Endothelial cell of umbilical vein (primary cell): ENCODE measurements around the gene CNDP2. TPM values are rescaled to one million over a fixed set of nuclear protein-coding genes. Genes with fewer than 3 reads are reported as not detected.

Experiments
- BruUV-seq: library from RNA; stranded (reverse); fragments of 400-500 nt; replicated peaks from 2 replicates; lab custom pipeline; 2021; lab: Mats Ljungman, UMichigan
- CTCF ChIA-PET: fragments of 300-600, 350-600 bp; sonication (Branson Sonifier 250); formaldehyde crosslinking; loops from one replicate; lab custom pipeline; 2021; ENCODE audit warnings: antibody characterized with exemption, inconsistent platforms; lab: Charles Lee
- POLR2A ChIA-PET: fragments of 300-600, 350-600 bp; sonication (Branson Sonifier 250); formaldehyde crosslinking; loops from one replicate; lab custom pipeline; 2021; ENCODE audit warnings: antibody characterized with exemption, inconsistent platforms; lab: Charles Lee
- DNase-seq: peaks from one replicate; pipeline ENCODE4 v3.0.0-alpha.2; 2011; ENCODE audit warnings: low read depth, low spot score
- FAIRE-seq: peaks from 2 replicates; lab custom pipeline; 2011; peaks lifted over from hg19 to GRCh38; lab: Jason Lieb, UNC
- H2AFZ ChIP-seq: 2 replicates; pipeline ENCODE4 v1.6.0; 2012; ENCODE audit warnings: low read depth, low read length, control low read depth, inconsistent platforms
- H3K27ac ChIP-seq: 2 replicates; pipeline ENCODE4 v1.5.1; 2011; ENCODE audit warnings: low read depth, mild to moderate bottlenecking, control low read depth, low read length, moderate library complexity; ENCODE audit not compliant: insufficient read depth
- H3K27me3 ChIP-seq, 2 experiments: 2 replicates each; pipeline versions ENCODE4 v1.6.0 to v1.6.1; 2011; ENCODE audit warnings: low read length in 2 of 2, mixed read lengths in 1 of 2; ENCODE audit not compliant: control insufficient read depth in 2 of 2, insufficient read depth in 2 of 2
- H3K36me3 ChIP-seq, 2 experiments: 2 replicates in 1 of 2; 3 replicates in 1 of 2; pipeline ENCODE4 v1.5.1; 2011; ENCODE audit warnings: low read length in 2 of 2, mild to moderate bottlenecking in 1 of 2, moderate library complexity in 1 of 2; ENCODE audit not compliant: control insufficient read depth in 2 of 2, insufficient read depth in 2 of 2; ENCODE audit errors: extremely low read depth in 1 of 2
- H3K4me1 ChIP-seq: 3 replicates; pipeline ENCODE4 v1.5.1; 2011; ENCODE audit warnings: mild to moderate bottlenecking, low read length; ENCODE audit not compliant: control insufficient read depth, insufficient read depth; ENCODE audit errors: extremely low read depth
- H3K4me2 ChIP-seq: 2 replicates; pipeline ENCODE4 v1.6.1; 2011; ENCODE audit warnings: low read length, control low read depth, mixed read lengths; ENCODE audit not compliant: insufficient read depth
- H3K4me3 ChIP-seq, 3 experiments: fragments of 200-600 bp in 1 of 3; sonication (generic), shearing (Covaris generic) in 1 of 3; replicated peaks in 1 of 3; 2 replicates each; pipeline ENCODE4 v1.5.1; 2011 to 2016; ENCODE audit warnings: control low read depth in 3 of 3, low read length in 3 of 3, mild to moderate bottlenecking in 2 of 3, inconsistent platforms in 1 of 3, low read depth in 1 of 3, moderate library complexity in 1 of 3; ENCODE audit not compliant: insufficient read depth in 1 of 3
- H3K79me2 ChIP-seq: 2 replicates; pipeline ENCODE4 v1.6.0; 2012; ENCODE audit warnings: low read length, inconsistent platforms; ENCODE audit not compliant: control insufficient read depth, insufficient read depth
- H3K9ac ChIP-seq: replicated peaks from 2 replicates; pipeline ENCODE3; 2011; ENCODE audit warnings: low read length, control low read depth; ENCODE audit not compliant: insufficient read depth; ENCODE audit errors: extremely low read depth
- H3K9me1 ChIP-seq: replicated peaks from 3 replicates; pipeline ENCODE4 v1.6.0; 2011; ENCODE audit warnings: mild to moderate bottlenecking, low read length; ENCODE audit not compliant: control insufficient read depth, insufficient read depth; ENCODE audit errors: extremely low read depth
- H3K9me3 ChIP-seq: replicated peaks from 2 replicates; pipeline ENCODE4 v1.5.1; 2012; ENCODE audit warnings: low read length, inconsistent platforms; ENCODE audit not compliant: control insufficient read depth, insufficient read depth
- H4K20me1 ChIP-seq: replicated peaks from 2 replicates; pipeline ENCODE3; 2011; ENCODE audit warnings: mild to moderate bottlenecking, low read length; ENCODE audit not compliant: control insufficient read depth, insufficient read depth; ENCODE audit errors: extremely low read depth
- CTCF ChIP-seq, 2 donors: IDR thresholded peaks; 1 replicate in 1 of 2; 2 replicates in 1 of 2; pipeline ENCODE4 v1.5.1; 2011; ENCODE audit warnings: low read length in 2 of 2, mild to moderate bottlenecking in 2 of 2, moderate library complexity in 2 of 2, control low read depth in 1 of 2, inconsistent platforms in 1 of 2, low read depth in 1 of 2; ENCODE audit not compliant: insufficient read depth in 1 of 2; ENCODE audit errors: extremely low read depth in 1 of 2
- EZH2 ChIP-seq: IDR thresholded peaks from 2 replicates; pipeline ENCODE4 v1.6.1; 2012; ENCODE audit warnings: borderline replicate concordance, low read depth, mild to moderate bottlenecking, moderate library complexity, low read length, inconsistent platforms; ENCODE audit not compliant: severe bottlenecking
- FOS ChIP-seq: IDR thresholded peaks from 2 replicates; pipeline ENCODE4 v1.6.1; 2011; ENCODE audit warnings: mild to moderate bottlenecking, low read length, moderate library complexity, borderline replicate concordance; ENCODE audit not compliant: insufficient read depth
- GATA2 ChIP-seq: IDR thresholded peaks from 2 replicates; pipeline ENCODE4 v1.7.0; 2011; ENCODE audit warnings: low read depth, mild to moderate bottlenecking, moderate library complexity, mixed read lengths, low read length; ENCODE audit not compliant: insufficient read length, insufficient read depth
- JUN ChIP-seq: IDR thresholded peaks from 2 replicates; pipeline ENCODE4 v1.6.1; 2011; ENCODE audit warnings: borderline replicate concordance, low read depth; ENCODE audit not compliant: insufficient read length, insufficient read depth
- MAX ChIP-seq: IDR thresholded peaks from 2 replicates; pipeline ENCODE4 v1.6.1; 2011; ENCODE audit not compliant: insufficient read depth, insufficient read length
- MYC ChIP-seq: IDR thresholded peaks from one replicate; pipeline ENCODE4 v1.6.1; 2011; ENCODE audit warnings: mild to moderate bottlenecking, low read depth, low read length
- POLR2A ChIP-seq: IDR thresholded peaks from 2 replicates; pipeline ENCODE4 v1.6.1; 2012; ENCODE audit warnings: low read depth, mild to moderate bottlenecking, control low read depth, low read length
- POLR2AphosphoS5 ChIP-seq: IDR thresholded peaks from 2 replicates; pipeline ENCODE4 v1.6.1; 2012; ENCODE audit warnings: low read depth, mild to moderate bottlenecking, control low read depth, low read length, moderate library complexity; ENCODE audit not compliant: insufficient read depth
- dilution Hi-C: fragments of 300-500 bp; cut with MboI; formaldehyde crosslinking; loops from one replicate; pipeline ENCODE4 v1.15.0; 2019; ENCODE audit warnings: low sequenced_read_pairs; ENCODE audit not compliant: extremely low pct_ligation_motif_present
- intact Hi-C: fragments of 100-400 bp; cut with micrococcal nuclease; formaldehyde crosslinking; loops from one replicate; pipeline ENCODE4 v1.10.0; 2022
- polyA plus RNA-seq, 4 experiments: library from polyadenylated mRNA; depleted of rRNA in 3 of 4; stranded (reverse) in 3 of 4; unstranded in 1 of 4; fragments of >200 nt; gene quantifications; 2 replicates each; pipeline versions ENCODE4 v1.2.1 to v1.2.3, GENCODE V29; 2011 to 2012; ENCODE audit warnings: missing spikeins in 1 of 4
- total RNA-seq: library from RNA; stranded (reverse); gene quantifications from 2 replicates; pipeline ENCODE4 v1.2.3, GENCODE V29; 2021

CNDP2 gene
- total and polyA plus RNA-seq, 2 donors (not counting 3 experiments of a cell fraction or from before 2014, with no cell fraction given): 52.9 to 123 TPM

GRCh38 chr18:74528913-74529312 lies 32.8 kb downstream of the CNDP2 start:
- FAIRE-seq: no peak
- no peak for TF ChIP-seq MAX
- TF ChIP-seq POLR2A: no peak
- no peak for TF ChIP-seq FOS
- no peak for TF ChIP-seq GATA2
- TF ChIP-seq POLR2AphosphoS5: no peak
- no peak for TF ChIP-seq CTCF (IDR thresholded peaks at IDR 0.05; ENCODE audit: extremely low read depth in 1 of 2, insufficient read depth in 1 of 2, low read depth in 1 of 2, low read length in 2 of 2)
- TF ChIP-seq EZH2: no peak
- no peak for TF ChIP-seq JUN
- TF ChIP-seq MYC: no peak
- Histone ChIP-seq H3K9me3 (no peaks in the 10 kb centered on the region), H3K9ac (no peak overlapping the region), H3K79me2 (no peaks in the 10 kb centered on the region), H4K20me1 (no peaks in the 10 kb centered on the region), H3K4me1 (no peaks in the 10 kb centered on the region), H2AFZ (no peak overlapping the region), H3K27ac (no peak overlapping the region), H3K9me1 (no peaks in the 10 kb centered on the region), H3K4me2 (no peak overlapping the region), H3K4me3 (no peak overlapping the region), H3K27me3 (peaks cover 0 to 9% of the 10 kb centered on the region in 2 experiments), H3K36me3 (no peaks in the 10 kb centered on the region)
- dilution Hi-C loops (no loop called here), intact Hi-C loops (no loop called here)
- no peak for DNase-seq
- CTCF ChIA-PET: no interaction called here
- POLR2A ChIA-PET: no interaction called here
- no TSS peak for BruUV-seq
